ENCODE measurements around the gene RECK.
"Not testable (repeated sequence)": the region's sequence is repeated elsewhere in the genome, so short reads cannot be mapped to it uniquely, and the experiment has no call there.

RECK gene

DNA sequence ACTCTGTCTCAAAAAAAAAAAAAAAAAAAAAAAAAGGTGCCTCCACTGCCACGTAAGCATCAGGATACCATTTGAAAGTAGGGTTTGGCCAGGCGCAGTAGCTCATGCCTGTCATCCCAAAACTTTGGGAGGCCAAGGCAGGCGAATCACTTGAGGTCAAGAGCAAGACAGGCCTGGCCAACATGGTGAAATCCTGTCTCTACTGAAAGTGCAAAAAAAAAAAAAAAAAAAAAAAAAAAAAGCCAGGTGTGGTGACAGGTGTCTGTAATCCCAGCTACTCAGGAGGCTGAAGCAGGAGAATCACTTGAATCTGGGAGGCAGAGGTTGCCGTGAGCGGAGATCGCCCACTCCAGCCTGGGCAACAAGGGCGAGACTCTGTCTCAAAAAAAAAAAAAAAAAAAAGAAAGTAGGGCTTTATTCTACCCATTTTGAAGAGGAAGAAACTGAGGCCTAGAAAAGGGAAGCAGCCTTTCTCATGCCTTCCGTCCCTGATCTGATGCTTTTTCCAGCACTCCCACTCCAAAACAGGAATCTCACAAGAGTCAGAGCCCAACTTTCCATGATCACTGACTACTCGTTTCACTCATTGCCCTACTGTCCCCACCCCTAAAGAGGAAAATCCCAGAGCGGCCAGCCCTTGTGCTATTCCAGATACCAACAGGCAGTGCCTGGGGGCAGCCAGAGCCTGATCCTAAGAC is 116.2 kb downstream of the RECK start:
- Histone ChIP-seq H3K27ac (ENCODE audit: insufficient read depth, low read depth, low read length, poor library complexity, severe bottlenecking) (no peak overlapping the region), H3K9me3 (ENCODE audit: control insufficient read depth, low read length) (no peaks in the 10 kb centered on the region), H3K36me3 (ENCODE audit: control insufficient read depth, insufficient read depth, low read length) (peaks cover 8% of the 10 kb centered on the region), H3K4me1 (ENCODE audit: control insufficient read depth, insufficient read depth, low read length) (peaks cover 3% of the 10 kb centered on the region), H3K4me3 (ENCODE audit: insufficient read depth, low read depth, low read length) (no peak overlapping the region), H3K27me3 (ENCODE audit: control insufficient read depth, insufficient read depth, low read length, poor library complexity, severe bottlenecking) (no peaks in the 10 kb centered on the region)
- 92 to 93% methylated on average over 10 of the region's 10 CpGs for WGBS, 2 experiments

DNA sequence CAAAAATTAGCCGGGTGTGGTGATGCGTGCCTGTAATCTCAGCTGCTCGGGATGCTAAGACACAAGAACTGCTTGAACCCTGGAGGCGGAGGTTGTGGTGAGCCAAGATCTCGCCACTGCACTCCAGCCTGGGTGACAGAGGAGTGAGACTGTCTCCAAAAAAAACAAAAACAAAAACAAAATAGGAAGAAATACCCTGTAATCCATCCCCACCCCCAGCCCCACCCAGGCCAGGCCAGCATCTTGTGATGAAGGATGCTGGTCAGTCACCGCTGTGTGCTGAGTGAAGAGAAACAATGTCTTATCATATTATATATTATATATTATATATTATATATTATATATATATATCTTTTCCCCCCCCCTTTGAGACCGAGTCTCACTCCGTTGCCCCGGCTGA is 117.0 kb downstream of the RECK start:
- Histone ChIP-seq H3K36me3 (ENCODE audit: control insufficient read depth, insufficient read depth, low read length) (peaks cover 8% of the 10 kb centered on the region), H3K4me3 (ENCODE audit: insufficient read depth, low read depth, low read length) (no peak overlapping the region), H3K4me1 (ENCODE audit: control insufficient read depth, insufficient read depth, low read length) (peaks cover 3% of the 10 kb centered on the region), H3K9me3 (ENCODE audit: control insufficient read depth, low read length) (no peaks in the 10 kb centered on the region), H3K27ac (ENCODE audit: insufficient read depth, low read depth, low read length, poor library complexity, severe bottlenecking) (no peak overlapping the region), H3K27me3 (ENCODE audit: control insufficient read depth, insufficient read depth, low read length, poor library complexity, severe bottlenecking) (no peaks in the 10 kb centered on the region)
- 74% methylated on average over 5 to 7 of the region's 9 CpGs for WGBS, 2 experiments

DNA sequence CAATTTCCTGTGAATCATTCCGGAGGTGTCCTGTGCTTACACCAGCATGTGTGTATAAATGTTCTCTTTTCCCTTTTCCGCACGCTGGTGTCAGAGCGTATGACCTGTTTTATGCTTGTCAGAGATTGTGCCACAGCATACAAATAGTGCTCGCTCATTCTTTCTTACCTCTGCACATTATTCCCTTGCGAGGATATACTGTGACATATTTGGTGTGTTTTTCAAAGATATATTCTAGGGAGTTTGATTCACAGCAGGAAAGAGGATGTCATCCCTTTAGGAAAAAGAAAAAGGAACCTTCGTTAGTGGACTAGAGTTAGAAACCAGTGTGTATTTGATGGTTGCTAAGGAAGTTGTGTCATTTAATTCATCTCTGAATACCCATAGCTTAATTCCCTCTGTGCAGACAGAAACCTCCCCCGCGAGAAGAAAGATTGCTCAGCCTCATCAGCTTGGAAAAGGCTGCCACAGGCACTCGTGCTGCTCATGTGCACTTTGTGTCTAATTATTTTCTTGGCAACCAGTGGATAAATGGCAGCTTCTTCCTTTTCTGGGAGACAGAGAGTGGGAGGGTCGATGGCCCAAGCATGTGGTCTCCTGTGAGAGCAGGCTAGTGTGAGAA is 117.7 kb downstream of the RECK start:
- Histone ChIP-seq H3K9me3 (ENCODE audit: control insufficient read depth, low read length) (no peaks in the 10 kb centered on the region), H3K36me3 (ENCODE audit: control insufficient read depth, insufficient read depth, low read length) (peaks cover 8% of the 10 kb centered on the region), H3K27me3 (ENCODE audit: control insufficient read depth, insufficient read depth, low read length, poor library complexity, severe bottlenecking) (no peaks in the 10 kb centered on the region), H3K4me3 (ENCODE audit: insufficient read depth, low read depth, low read length) (no peak overlapping the region), H3K27ac (ENCODE audit: insufficient read depth, low read depth, low read length, poor library complexity, severe bottlenecking) (peak overlapping the region; percentile 51), H3K4me1 (ENCODE audit: control insufficient read depth, insufficient read depth, low read length) (peaks cover 3% of the 10 kb centered on the region)
- WGBS, 2 experiments, result 82 to 86% methylated on average over 11 of the region's 11 CpGs

GRCh38 chr9:36156116-36156515 is 119.4 kb downstream of the RECK start:
- no peak overlapping the region for H3K27ac ChIP-seq (ENCODE audit: insufficient read depth, low read depth, low read length, poor library complexity, severe bottlenecking)
- no peaks in the 10 kb centered on the region for H3K9me3 ChIP-seq (ENCODE audit: control insufficient read depth, low read length)
- no peaks in the 10 kb centered on the region for H3K27me3 ChIP-seq (ENCODE audit: control insufficient read depth, insufficient read depth, low read length, poor library complexity, severe bottlenecking)
- H3K4me3 ChIP-seq (ENCODE audit: insufficient read depth, low read depth, low read length), result no peak overlapping the region
- peaks cover 8% of the 10 kb centered on the region for H3K36me3 ChIP-seq (ENCODE audit: control insufficient read depth, insufficient read depth, low read length)
- H3K4me1 ChIP-seq (ENCODE audit: control insufficient read depth, insufficient read depth, low read length), result peaks cover 3% of the 10 kb centered on the region
- 98% methylated on average over 5 of the region's 6 CpGs for WGBS, 2 experiments

- no peaks in the 10 kb centered on the region for H3K27me3 ChIP-seq (ENCODE audit: control insufficient read depth, insufficient read depth, low read length, poor library complexity, severe bottlenecking)
- H3K27ac ChIP-seq (ENCODE audit: insufficient read depth, low read depth, low read length, poor library complexity, severe bottlenecking), result no peak overlapping the region
- H3K4me1 ChIP-seq (ENCODE audit: control insufficient read depth, insufficient read depth, low read length), result peaks cover 13% of the 10 kb centered on the region
- WGBS, 2 experiments, result 95 to 96% methylated on average over 2 of the region's 2 CpGs
- no peak overlapping the region for H3K4me3 ChIP-seq (ENCODE audit: insufficient read depth, low read depth, low read length)
- peaks cover 8% of the 10 kb centered on the region for H3K36me3 ChIP-seq (ENCODE audit: control insufficient read depth, insufficient read depth, low read length)
- no peaks in the 10 kb centered on the region for H3K9me3 ChIP-seq (ENCODE audit: control insufficient read depth, low read length)
These were observed 121.4 kb downstream of the RECK start for GRCh38 chr9:36158122-36158521.

DNA sequence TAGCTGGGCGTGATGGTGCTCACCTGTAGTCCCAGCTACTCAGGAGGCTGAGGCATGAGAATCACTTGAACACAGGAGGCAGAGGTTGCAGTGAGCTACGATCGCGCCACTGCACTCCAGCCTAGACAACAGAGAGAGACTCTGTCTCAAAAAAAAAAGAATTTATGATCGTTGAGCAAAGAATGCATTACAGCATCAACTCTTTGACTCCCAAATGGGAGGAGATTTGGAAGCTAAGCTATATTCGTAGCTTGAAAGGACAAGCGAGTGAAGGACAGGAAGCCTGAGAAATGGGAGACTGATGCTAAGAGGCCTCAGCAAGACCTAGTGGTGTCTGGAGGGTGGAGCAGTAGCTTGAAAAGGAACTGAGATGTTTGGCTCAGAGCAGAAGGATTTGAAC is 122.2 kb downstream of the RECK start:
- Histone ChIP-seq H3K9me3 (ENCODE audit: control insufficient read depth, low read length) (no peaks in the 10 kb centered on the region), H3K27ac (ENCODE audit: insufficient read depth, low read depth, low read length, poor library complexity, severe bottlenecking) (no peak overlapping the region), H3K4me1 (ENCODE audit: control insufficient read depth, insufficient read depth, low read length) (peaks cover 18% of the 10 kb centered on the region), H3K27me3 (ENCODE audit: control insufficient read depth, insufficient read depth, low read length, poor library complexity, severe bottlenecking) (no peaks in the 10 kb centered on the region), H3K4me3 (ENCODE audit: insufficient read depth, low read depth, low read length) (no peak overlapping the region), H3K36me3 (ENCODE audit: control insufficient read depth, insufficient read depth, low read length) (peaks cover 8% of the 10 kb centered on the region)
- 94% methylated on average over 7 of the region's 7 CpGs for WGBS, 2 experiments

- H3K4me1 ChIP-seq (ENCODE audit: control insufficient read depth, insufficient read depth, low read length), result peaks cover 18% of the 10 kb centered on the region
- H3K27ac ChIP-seq (ENCODE audit: insufficient read depth, low read depth, low read length, poor library complexity, severe bottlenecking); H3K27me3 ChIP-seq (ENCODE audit: control insufficient read depth, insufficient read depth, low read length, poor library complexity, severe bottlenecking); H3K9me3 ChIP-seq (ENCODE audit: control insufficient read depth, low read length); H3K36me3 ChIP-seq (ENCODE audit: control insufficient read depth, insufficient read depth, low read length); H3K4me3 ChIP-seq (ENCODE audit: insufficient read depth, low read depth, low read length): not testable (repeated sequence)
- WGBS, 2 experiments, result 96 to 97% methylated on average over 4 of the region's 4 CpGs
These were observed 122.8 kb downstream of the RECK start for GRCh38 chr9:36159509-36159908.

DNA sequence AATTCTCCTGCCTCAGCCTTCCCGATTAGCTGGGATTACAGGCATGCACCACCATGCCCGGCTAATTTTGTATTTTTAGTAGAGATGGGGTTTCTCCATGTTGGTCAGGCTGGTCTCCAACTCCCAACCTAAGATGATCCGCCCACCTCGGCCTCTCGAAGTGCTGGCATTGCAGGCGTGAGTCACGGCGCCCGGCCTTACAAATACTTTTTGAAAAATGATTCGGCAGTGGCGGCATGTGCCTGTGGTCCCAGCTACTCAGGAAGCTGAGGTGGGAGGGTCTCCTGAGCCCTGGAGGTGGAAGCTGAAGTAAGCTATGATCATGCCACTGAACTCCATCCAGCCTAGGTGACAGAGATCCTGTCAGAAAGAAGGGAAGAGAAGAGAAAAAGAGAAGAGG is 123.4 kb downstream of the RECK start:
- not testable (repeated sequence) for H3K4me3 ChIP-seq (ENCODE audit: insufficient read depth, low read depth, low read length); H3K9me3 ChIP-seq (ENCODE audit: control insufficient read depth, low read length); H3K36me3 ChIP-seq (ENCODE audit: control insufficient read depth, insufficient read depth, low read length); H3K27me3 ChIP-seq (ENCODE audit: control insufficient read depth, insufficient read depth, low read length, poor library complexity, severe bottlenecking); H3K27ac ChIP-seq (ENCODE audit: insufficient read depth, low read depth, low read length, poor library complexity, severe bottlenecking)
- 84 to 85% methylated on average over 11 of the region's 11 CpGs for WGBS, 2 experiments
- peaks cover 14% of the 10 kb centered on the region for H3K4me1 ChIP-seq (ENCODE audit: control insufficient read depth, insufficient read depth, low read length)

GRCh38 chr9:36161187-36161586 is 124.5 kb downstream of the RECK start:
- Histone ChIP-seq H3K27me3 (ENCODE audit: control insufficient read depth, insufficient read depth, low read length, poor library complexity, severe bottlenecking) (no peaks in the 10 kb centered on the region), H3K27ac (ENCODE audit: insufficient read depth, low read depth, low read length, poor library complexity, severe bottlenecking) (no peak overlapping the region), H3K4me1 (ENCODE audit: control insufficient read depth, insufficient read depth, low read length) (peaks cover 14% of the 10 kb centered on the region), H3K4me3 (ENCODE audit: insufficient read depth, low read depth, low read length) (no peak overlapping the region), H3K9me3 (ENCODE audit: control insufficient read depth, low read length) (no peaks in the 10 kb centered on the region), H3K36me3 (ENCODE audit: control insufficient read depth, insufficient read depth, low read length) (peaks cover 6% of the 10 kb centered on the region)
- WGBS, 2 experiments, result 93 to 97% methylated on average over 2 of the region's 2 CpGs

DNA sequence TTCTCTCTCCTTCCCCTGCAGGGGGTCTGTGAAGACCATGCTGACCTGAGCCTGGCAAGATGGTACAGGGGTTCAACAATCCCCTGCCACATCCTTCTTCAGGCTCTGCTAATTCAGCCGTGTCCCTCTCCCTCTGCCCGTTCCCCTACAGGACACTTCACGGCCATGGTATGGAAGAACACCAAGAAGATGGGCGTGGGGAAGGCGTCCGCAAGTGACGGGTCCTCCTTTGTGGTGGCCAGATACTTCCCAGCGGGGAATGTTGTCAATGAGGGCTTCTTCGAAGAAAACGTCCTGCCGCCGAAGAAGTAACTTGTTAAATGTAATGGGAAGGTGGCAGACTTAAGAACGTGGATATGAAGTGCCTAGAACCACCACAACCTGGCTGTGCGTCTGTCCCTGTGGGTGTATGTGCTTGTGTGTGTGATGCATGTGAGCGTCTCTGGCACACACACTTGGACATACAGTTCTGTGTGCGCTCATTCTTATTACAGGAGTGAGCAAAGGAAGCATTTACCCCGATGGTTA is 125.6 kb downstream of the RECK start:
- peaks cover 14% of the 10 kb centered on the region for H3K4me1 ChIP-seq (ENCODE audit: control insufficient read depth, insufficient read depth, low read length)
- no peak overlapping the region for H3K4me3 ChIP-seq (ENCODE audit: insufficient read depth, low read depth, low read length)
- H3K27me3 ChIP-seq (ENCODE audit: control insufficient read depth, insufficient read depth, low read length, poor library complexity, severe bottlenecking), result no peaks in the 10 kb centered on the region
- 80 to 84% methylated on average over 17 of the region's 17 CpGs for WGBS, 2 experiments
- H3K9me3 ChIP-seq (ENCODE audit: control insufficient read depth, low read length), result no peaks in the 10 kb centered on the region
- peak overlapping the region; percentile 93 for H3K27ac ChIP-seq (ENCODE audit: insufficient read depth, low read depth, low read length, poor library complexity, severe bottlenecking)
- H3K36me3 ChIP-seq (ENCODE audit: control insufficient read depth, insufficient read depth, low read length), result no peaks in the 10 kb centered on the region

Measured in ectodermal cell (in vitro differentiated cells).